HG02798 (cell line): ENCODE results near the gene ADIRF.
"Not testable (repeated sequence)": the region's sequence is repeated elsewhere in the genome, so short reads cannot be mapped to it uniquely, and the experiment has no call there.

Source experiments
- ATAC-seq: cut with Tn5 transposase; IDR thresholded peaks from one replicate; pipeline ENCODE4 v1.9.1; 2021; ENCODE audit warnings: mild to moderate bottlenecking; ENCODE audit not compliant: unreplicated experiment, poor library complexity

ADIRF gene

GRCh38 chr10:86974484-86974883, 6.2 kb downstream of the ADIRF start:
- ATAC-seq: no peak

- no peak for ATAC-seq
These were observed 8.2 kb downstream of the ADIRF start for GRCh38 chr10:86976362-86977056.

- not testable (repeated sequence) for ATAC-seq
These were observed 10.2 kb downstream of the ADIRF start for GRCh38 chr10:86978457-86978856.

GRCh38 chr10:86979296-86979818, 11.1 kb downstream of the ADIRF start:
- no peak for ATAC-seq

GRCh38 chr10:86979977-86980448, 11.7 kb downstream of the ADIRF start:
- ATAC-seq: no peak

- ATAC-seq: not testable (repeated sequence)
These were observed 12.7 kb downstream of the ADIRF start for GRCh38 chr10:86981020-86981419.

- ATAC-seq: no peak
These were observed 13.4 kb downstream of the ADIRF start for GRCh38 chr10:86981716-86982115.

GRCh38 chr10:86984498-86984897, 16.2 kb downstream of the ADIRF start:
- ATAC-seq: not testable (repeated sequence)

GRCh38 chr10:86988520-86988919, 20.2 kb downstream of the ADIRF start:
- ATAC-seq: no peak

- ATAC-seq: not testable (repeated sequence)
These were observed 23.1 kb downstream of the ADIRF start for GRCh38 chr10:86991362-86991761.

GRCh38 chr10:86992456-86992855, 24.2 kb downstream of the ADIRF start:
- no peak for ATAC-seq

- no peak for ATAC-seq
These were observed 24.6 kb downstream of the ADIRF start for GRCh38 chr10:86992929-86993328.

- ATAC-seq: not testable (repeated sequence)
These were observed 31.6 kb downstream of the ADIRF start for GRCh38 chr10:86999802-87000403.

GRCh38 chr10:87000491-87000890, 32.2 kb downstream of the ADIRF start:
- ATAC-seq: no peak

- not testable (repeated sequence) for ATAC-seq
These were observed 38.8 kb downstream of the ADIRF start for GRCh38 chr10:87007124-87007523.

- not testable (repeated sequence) for ATAC-seq
These were observed 39.4 kb downstream of the ADIRF start for GRCh38 chr10:87007674-87008073.

- not testable (repeated sequence) for ATAC-seq
These were observed 40.0 kb downstream of the ADIRF start for GRCh38 chr10:87008303-87008702.

GRCh38 chr10:87009134-87009696, 40.9 kb downstream of the ADIRF start:
- not testable (repeated sequence) for ATAC-seq

- not testable (repeated sequence) for ATAC-seq
These were observed 45.2 kb downstream of the ADIRF start for GRCh38 chr10:87013528-87013927.

- ATAC-seq: not testable (repeated sequence)
These were observed 46.9 kb downstream of the ADIRF start for GRCh38 chr10:87014986-87015716.
